Stimulated activated CD4-positive, alpha-beta T cell treated with anti-CD3 and anti-CD28 coated beads, TNF-alpha, amount 100 ng/mL, for 1 hour (primary cell): ENCODE results near the gene LMO4.

Experiments used
- DNase-seq, 3 donors: peaks; one replicate each; pipeline ENCODE4 v3.0.0-alpha.2; 2020; ENCODE audit warnings: low read depth in 3 of 3, low spot score in 1 of 3

Gene LMO4

DNA sequence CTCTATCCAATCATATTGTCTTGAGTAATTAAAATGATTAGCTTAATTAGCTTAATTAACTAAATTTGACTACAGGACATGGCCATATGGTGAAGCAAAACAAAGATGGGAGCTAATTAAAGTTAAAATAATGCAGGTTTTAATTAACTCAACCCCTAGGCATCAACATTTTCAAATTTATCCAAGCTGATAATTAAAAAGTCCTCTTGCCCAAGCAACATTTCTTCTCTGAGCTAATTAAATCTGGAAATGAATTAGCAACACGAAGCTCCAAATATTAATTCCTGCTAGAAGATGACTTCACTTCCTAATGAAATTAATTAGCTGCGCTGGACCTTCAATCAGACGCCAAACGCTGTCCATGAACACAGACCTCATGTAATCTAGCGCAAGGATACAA is 27.9 kb downstream of the LMO4 start:
- no peak for DNase-seq

DNA sequence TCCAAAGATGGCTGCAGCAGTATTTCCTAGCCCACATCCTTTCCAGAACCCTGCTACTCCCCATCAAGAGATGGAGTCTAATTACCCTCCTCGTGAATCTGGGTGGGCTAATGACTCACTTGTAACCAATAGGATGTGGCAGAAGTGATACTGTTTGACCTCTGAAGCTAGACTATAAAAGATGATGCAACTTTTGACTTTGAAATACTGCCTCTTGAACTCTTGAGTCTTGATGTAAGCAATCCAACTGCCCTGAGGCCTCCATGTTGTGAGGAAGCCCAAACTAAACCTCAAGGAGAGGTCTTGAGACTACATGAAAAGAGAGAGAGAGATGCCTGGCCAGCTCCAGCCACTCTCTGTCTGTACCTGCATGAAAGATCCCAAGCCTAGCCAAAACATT is 29.5 kb downstream of the LMO4 start:
- DNase-seq: no peak

DNA sequence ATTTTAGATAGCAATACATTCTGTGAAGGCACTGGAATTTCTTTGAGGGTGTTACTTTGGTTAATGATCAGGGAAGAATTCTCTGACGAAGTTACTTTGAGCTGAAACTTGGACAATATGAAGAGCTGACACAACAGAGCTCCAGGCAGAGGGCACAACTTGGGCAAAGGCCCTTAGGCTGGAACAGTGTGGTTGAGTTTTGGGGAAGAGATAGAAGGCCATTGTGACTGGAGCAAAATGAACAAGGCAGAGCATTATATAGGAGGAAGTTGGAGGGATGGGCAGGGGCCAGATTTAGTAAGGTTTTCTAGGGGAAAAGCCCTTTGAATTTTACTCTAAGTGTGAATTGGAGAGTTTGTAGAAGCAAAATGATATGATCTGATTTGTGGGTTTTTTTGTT is 30.9 kb downstream of the LMO4 start:
- no peak for DNase-seq

DNA sequence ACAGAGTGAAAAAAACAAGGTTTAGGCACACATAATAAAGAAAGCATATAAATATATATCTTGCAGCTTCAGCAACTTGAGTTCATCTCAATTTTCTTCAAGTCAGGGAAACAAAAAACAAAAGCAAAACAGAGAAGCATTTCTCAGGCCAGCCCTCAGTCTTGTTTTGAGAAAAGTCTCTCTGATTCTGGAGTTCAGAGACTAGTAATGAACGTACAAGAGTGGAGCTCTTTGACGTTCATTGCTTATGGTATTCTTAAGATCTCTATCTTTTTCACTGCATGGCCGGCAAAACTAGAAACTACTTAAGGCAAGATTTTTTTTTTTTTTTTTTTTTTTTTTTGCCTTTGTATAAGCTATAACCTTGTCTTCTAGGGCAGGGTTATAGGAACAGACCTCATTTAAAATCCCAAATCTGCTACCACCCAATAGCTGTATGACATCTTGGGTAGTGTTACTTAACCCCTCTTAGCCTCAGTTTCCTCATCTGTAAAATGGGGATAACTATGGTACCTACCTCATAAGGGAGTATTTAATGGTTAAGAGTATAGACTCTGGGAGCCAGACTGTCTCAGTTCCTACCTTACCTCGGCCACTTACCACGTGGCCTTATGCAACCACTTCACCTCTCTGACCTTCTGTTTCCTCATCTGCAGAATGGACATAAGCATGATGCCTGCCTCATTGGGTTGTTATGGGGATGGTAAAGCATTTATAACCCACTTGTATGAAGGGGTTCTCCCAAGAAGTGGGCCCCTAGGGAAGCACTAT is 33.6 kb downstream of the LMO4 start:
- no peak for DNase-seq

DNA sequence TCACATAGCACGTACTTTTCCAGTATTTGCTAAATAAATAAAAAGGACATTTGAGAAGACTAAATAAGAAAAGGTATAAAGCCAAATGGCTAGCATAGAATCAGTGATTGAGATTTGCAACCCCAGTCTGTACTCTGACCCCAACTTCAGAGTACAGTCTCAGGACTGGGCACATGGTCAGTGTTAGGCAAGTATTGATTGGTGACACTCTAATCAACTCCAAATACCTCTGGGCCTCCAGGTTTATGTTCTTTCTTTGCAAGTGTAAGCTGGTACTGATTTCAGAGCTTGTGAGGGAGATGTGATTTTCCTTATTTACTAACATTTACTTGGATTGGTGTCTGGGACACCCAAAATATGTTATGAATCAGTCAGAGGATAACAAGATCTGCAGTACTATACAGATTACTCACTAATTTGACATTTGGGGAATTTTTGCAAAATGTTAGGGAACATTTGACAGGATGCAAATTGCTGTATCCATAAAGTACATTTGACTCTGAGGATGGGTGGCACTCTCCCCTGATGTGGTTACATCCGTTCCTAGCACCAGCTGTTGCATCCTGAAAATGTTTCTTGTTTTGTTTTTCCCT is 34.2 kb downstream of the LMO4 start:
- DNase-seq: no peak

DNA sequence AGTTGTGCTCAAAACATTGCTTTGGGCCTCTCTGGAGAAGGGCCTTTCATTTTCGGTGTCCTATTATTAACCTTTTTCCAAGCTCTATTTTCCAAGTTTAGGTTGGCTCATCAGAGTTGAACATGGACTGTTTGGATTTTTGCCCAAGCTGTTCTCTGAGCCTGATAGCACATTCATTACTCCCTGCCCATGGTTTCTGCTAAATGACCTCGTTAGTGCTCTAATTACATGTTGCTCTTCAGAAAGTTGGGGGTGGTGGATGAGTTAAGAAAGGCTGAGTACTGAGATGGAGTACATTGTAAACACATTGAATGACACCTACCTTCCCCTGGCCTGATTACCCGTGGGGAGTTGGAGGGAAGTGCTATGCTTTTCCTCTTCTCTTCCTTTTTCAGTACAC is 38.9 kb downstream of the LMO4 start:
- no peak for DNase-seq

DNA sequence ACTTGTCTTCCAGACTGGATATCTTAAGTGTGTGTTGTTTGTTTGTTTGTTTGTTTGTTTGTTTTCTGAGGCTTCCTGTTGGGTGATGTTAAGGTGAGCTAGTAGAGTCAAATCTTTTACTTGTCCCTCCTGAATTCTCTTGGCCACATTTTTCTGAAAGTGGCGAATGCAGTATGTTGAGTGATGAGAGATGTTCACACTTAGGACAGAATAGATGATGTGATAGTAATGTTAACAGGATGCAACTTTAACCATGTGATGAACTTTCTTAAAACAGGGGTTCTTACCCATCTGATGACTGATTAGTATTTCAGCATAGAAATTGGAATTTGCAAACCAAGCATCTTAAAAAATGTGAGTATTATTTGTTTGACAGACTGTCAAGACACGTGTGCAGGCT is 40.2 kb downstream of the LMO4 start:
- no peak for DNase-seq

DNA sequence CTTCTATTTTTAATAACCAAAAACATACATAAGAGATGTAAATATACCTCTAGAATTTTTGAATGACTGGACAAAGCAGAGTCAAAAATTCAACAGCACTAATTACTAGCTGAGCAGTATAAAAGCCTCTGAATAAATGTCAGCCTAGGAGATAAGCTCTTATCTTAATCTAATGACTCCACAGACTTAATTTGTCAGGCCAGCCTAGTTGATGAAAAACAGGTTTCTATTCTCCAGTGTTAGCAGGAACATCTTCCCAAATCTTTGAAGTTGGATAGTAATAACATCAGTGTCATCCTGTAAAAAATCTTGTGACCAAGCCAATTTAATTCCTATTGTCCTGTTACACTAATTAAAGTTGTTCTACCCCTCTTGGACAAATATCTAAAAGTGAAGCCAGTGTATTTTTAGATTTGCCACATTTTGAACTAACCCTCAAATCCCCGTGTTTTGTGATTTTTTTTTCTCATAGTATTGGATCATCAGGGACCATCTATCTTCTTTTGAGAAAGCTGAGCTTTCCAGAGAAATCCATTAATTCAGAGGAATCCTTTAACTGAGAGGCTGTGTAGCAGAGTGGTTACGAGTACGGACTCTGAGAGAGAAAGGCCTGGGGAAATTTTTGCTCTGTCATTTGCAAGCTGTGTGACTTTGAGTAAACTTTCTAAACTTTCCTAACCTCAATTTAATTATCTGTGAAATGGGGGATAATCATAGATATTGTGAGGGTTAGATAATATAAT is 41.2 kb downstream of the LMO4 start:
- DNase-seq: no peak

DNA sequence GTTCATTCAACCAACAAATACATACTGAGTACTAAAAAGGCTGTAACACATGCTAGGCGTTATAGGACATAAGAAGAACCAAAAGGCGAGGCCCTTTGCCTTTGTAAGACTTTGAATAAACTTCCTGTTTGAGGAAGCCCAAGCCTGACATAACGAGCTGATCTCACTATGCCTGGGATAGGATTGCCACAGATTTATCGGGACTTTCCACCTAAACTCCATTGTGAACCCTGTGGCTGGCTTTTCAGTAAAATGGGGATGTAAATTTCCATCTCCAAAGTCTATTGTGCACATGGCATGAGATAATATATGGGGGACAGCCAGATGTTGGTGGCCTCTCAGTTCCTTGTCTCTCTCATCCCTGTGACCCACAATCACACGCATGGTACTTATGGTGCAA is 41.9 kb downstream of the LMO4 start:
- DNase-seq: no peak

DNA sequence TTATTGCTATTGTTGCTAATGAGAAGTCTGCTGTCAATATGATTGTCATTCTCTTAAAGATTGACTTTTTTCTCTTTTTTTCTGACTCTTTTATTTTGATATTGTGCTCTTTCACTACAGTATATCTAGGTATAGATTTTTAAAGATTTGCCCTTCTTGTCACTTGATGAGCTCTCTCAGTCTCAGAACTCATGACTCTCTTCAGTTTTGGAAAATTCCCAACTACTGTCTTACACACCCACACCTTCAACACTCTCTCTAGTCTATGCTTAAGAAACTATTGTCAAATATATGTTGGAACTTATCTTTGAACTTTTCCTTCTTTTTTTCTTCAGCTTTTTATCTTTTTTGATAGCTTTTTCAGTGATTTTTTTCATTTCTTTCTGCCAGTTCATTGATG is 50.6 kb downstream of the LMO4 start:
- DNase-seq: no peak

DNA sequence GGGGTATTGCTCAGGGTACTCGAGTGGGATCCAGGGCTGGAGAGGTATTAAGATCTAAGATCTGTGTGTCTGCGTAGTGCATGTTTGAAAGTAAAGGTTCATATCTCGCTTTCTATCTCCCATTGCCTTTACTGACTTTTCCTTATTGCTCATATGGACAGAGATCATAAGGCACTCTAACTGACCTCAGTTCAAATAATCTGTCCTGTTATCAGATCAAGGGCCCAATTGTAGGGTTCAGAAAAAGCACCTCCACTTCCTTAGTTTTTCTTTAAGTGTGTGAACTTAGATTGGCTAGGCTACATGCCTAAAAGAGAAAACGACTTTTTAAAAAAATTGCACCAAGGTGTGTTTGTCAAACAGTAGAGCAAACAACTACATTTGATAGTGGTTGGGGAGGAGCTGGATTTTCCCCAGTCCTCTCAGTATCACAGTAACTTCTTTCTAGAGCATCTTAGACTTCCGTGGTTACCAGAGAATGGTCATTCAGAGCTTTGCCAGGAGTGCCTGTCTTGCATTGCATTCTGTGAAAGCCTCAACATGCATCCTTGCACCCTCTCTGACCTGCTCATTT is 57.6 kb downstream of the LMO4 start:
- DNase-seq: no peak

DNA sequence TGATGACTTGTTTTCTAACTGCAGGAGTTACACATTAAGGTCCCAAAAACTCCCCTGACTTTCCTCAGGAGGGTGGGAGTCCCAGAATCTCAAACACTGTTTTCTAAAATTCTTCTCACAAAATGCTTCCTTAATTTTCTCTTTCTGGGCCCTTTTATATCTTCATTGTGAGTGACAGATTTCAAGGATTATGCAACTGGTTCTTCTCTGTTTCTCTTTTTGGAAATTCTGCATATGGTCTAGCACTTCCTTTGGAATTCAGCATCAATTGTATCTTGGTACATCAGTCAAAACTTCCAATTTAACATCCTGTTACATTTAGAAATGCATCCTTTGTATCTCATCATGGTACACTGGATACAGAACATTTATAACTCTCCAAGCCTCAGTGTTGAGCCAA is 59.7 kb downstream of the LMO4 start:
- no peak for DNase-seq

DNA sequence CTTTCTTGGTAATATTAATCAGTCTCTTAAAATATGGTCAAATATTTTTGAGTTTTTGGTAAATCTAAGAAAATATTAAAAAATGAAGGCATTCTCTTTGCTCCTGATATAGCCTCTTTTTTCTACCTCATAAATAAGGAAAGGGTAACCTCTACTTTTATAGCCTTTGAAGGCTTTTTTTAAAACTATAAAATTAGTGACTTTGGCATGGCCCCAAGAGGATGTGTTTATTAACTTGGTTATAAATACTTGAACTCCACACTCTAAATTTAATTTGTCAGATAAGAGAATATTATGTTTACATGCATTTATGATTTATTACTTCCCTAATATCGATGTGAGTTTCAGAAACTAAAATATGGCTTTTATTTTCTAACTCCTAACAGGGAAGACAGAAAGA is 60.3 kb downstream of the LMO4 start:
- DNase-seq: no peak

DNA sequence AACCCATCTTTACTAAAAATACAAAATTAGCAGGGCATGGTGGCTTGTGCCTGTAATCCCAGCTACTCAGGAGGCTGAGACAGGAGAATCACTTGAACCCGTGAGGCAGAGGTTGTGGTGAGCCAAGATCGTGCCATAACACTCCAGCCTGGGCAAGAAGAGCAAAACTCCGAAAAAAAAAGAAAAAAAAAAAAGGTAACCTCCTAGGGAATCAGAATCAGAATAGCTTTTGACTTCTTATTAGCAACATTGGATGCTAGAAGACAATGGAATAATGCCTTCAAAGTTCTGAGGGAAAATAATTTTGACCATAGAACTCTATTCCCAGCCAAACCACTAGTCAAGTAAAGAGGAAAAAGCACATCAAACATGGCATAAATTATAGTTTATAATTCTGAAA is 60.9 kb downstream of the LMO4 start:
- no peak for DNase-seq

DNA sequence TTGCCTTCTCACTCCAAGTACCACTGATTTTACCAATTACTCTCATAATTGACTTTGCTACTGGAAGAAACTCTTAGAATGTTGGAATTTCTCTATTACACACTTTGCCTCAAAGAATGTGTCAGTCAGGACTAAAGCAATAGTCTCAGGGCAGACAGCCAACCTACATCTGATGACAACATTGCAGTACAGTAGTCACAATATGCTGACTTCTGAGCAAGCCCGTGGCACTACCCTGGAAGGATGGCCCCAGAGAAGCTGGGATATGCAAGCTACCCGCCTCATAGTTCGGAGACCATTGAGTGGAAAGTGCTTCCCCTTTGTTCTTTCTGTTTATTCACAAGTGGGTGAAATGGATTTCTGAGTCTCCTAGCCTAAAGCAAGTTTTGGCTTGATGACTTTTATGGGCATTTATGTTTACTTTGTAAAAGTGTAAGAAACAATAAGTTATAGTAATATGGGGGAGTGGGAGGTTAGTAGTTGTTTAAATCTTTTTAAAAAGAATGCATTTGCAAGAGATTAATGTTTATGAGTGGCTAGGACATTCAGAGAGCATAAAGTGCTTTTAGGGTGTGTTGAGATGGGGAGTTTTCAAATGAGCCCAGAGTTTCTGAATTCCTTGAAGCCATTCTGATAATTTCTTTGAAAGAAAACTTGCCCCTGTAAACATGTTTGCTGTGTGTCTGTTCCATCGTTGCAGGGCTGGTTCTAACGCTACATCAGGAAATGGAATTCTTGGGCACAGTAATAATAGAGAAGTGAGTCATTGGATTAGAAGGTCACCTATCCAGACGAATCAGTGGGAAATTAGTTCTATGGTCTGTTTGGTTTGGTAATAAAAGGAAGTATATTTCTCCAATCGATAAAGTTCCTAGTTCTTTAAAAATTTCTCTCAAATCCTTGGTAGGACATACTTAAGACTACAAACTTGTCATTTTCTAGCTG is 63.8 kb downstream of the LMO4 start:
- DNase-seq: no peak

DNA sequence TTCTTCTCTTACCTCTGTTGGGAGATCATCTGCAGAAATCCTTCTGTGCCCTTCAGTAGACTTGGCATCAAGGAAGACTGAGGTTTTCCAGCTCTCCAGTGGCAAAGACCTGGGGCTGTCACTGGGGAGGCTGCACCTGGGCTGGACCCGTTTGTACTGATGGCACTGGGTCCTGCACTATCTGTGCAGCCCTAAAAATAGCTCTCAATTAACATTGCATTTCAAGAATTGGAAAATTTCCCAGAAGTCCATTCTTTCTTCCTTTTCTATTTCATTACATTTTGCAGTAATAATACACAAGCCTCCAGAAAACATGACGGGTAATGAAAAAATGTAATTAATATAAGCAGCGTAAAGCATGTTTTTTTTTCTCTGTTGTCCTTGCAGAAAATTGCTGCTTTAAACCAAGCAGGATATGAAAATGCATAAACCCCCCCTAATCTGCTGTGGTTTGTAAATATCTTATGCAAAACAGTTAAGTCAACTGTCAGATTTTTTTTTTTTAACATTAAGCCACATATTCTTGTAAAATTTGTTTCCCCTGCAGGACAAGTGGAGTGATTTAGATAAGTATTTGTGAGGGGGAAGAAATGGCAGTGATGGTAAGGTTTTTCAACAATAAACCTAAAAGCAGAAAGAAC is 64.9 kb downstream of the LMO4 start:
- no peak for DNase-seq

DNA sequence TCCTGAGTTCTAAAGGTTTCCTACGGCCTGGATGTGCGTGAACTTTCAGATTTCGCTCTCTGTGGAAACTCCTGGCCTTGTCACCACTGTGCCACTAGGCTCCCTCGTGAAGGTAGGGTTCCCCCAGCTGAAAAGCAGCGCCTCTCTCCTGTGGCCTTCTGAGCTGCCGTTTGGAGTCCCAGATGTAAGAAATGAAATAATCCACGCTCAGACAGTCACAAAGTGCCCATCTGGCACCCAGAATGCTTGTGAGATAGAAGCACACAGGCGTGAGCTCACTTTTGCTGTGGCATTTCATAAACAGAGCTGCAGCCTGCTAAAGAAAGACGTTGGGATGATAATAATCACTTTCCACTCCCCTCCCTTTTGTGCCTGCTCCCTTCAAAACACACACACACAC is 65.8 kb downstream of the LMO4 start:
- DNase-seq: no peak

DNA sequence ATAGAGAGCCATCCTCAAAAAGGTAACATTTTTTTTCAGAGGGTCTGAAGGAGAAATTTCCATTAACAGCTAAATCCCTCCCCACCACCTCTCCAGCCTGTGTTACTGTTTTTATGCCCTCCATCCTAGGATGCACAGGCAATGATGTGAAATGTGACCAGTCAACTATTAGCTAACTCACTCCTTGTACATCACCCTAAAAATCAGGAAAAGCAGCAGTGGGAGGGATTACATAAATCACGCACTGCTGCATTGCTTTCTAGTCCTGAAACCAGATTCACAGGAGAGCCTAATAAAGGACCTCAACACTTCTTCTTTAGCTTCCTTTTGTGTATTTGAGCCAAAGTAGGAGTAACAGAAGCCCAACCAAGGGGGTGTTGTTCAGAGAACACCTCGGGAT is 66.3 kb downstream of the LMO4 start:
- no peak for DNase-seq
